NCI-H2196 (cell line): Measurements from ENCODE around the gene MCTP2.

Experiments
- DNase-seq: peaks from one replicate; lab custom pipeline; 2025; ENCODE audit not compliant: unreplicated experiment; lab: John Stamatoyannopoulos, UW

MCTP2 gene

DNA sequence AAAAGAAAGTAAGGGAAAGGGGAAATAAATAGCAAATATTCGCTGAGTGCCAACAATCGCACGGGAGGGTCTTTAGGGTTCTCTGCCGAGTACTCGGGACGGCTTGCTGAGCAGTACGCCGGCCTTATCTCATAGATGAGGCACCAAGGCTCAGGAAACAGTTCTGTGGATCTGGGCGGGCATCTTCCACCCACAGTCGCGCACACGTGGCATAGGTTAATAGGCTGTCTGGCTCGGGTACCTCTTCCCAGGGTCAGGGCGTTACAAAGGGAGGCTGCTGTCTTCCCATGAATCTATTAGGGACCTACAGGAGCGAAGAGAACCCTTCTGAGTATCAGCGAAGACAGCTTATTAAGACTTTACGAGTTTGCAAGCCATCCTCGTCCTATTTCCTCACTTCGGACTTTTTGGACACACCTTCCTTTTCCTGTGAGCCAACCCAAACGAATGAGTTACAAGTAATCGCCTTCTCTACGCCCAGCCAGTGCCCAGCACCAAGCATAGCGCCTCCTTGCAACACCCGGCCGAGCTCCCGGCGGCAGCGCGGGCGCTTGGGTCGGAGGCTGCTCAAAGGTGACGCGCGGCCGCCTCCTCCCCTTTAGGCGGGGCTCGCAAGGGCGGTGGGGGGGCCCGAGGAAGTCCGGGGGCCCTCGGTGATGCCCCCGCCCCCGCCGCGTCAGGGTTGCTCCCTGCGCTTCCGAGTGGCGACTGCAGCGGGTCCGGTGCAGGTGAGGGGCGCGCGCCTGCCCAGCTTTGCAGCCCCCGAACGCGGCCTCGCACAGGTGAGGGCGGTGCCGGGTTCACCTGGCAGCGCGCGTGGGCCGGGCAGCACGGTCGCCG lies at the start of gene MCTP2:
TSS of gene MCTP2 (plus strand) at position 679 of the 840 bp plus-strand sequence. CDS start 66,705 bp downstream, outside the sequence.
- no peak for DNase-seq

DNA sequence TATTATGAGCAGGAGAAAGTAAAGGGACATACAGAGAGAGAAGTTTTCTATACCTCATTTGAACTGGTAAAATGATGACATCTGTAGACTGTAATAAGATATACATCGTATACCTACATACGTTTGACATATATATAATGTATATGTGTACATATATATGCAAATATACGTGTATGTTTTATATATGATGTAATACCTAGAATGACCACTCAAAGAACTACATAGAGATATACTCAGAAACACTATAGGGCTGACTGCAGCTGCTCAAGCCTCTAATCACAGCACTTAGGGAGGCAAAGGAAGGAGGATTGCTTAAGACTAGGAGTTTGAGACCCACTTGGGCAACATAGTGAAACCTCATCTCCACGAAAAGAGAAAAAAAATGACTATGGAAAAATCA lies 48.5 kb upstream of the MCTP2 start:
- DNase-seq: no peak

DNA sequence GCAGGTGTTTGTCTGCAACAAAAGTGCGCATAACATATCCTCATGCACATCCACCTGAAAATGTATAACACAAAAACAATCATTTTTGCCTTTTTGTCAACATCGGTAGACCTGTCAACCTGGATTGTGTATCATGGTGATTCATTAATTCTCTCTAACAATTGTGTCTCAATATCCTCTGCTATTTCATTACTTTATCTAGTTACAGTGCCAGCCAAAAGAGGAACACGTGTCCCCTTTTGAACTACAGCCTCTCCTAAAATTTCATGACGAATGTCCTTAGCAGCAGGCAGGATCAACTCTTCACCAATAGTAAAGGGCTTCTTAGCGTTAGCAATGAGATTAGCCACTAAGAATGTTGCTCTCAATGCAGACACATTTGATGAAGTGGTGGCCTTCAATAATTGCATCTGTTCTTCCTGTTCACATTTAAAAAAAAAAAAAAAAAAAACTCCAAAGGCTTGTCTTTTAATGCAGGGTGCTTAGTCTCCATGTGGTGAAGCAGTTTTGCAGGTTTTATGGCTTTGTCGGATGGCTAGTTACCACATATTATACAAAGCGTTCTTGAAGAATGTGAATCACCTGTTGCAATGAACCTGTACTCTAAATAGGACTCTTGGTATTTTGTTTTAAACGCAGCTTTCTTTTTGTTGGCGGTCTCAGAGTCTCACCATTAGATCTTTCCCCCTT lies 45.7 kb upstream of the MCTP2 start:
- DNase-seq: no peak

DNA sequence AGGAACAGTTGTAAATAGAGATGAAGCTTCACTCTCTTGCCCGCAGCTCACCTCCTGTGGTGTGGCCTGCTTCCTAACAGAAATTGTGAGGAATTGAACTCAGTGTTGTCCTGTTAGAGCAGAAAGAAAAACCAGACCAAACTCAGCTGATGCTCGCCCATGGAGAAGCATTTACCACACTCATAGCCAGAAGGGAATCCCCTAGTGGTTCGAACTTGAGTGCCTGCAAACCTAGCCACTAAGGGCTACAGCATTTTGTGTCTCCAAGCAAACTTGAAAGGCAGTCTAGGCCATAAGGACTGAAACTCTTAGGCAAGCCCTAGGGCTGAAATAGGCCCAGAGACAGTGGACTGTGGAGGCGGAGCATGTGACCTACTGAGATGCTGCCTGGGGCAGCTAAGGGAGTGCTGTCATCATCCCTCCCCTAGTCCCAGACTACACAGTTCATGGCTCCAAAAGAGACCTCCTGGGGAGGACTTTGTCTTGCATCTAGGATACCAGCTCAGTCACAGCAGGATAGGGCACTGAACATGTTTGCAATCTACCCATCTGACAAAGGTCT lies 44.5 kb upstream of the MCTP2 start:
- DNase-seq: no peak

DNA sequence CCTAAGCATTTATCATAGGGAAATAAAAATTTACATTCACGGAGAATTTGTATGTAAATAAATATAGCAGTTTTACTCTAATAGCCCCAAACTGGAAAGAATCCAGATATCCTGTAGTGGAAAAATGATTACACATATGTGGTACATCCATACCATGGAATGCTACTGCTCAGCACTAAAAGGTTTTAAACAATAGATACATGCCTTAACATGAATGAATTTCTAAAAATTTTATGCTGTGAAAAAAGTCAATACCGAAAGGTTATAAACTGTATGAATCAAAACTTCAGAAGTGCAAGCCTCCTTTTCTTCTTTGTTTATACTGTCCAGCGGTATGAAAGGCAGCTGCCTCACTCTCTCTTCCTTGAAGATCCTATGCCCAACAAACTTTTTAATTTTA lies 37.5 kb upstream of the MCTP2 start:
- no peak for DNase-seq

- no peak for DNase-seq
These were observed 34.8 kb upstream of the MCTP2 start for GRCh38 chr15:94196531-94196930.

- DNase-seq: no peak
These were observed 32.7 kb upstream of the MCTP2 start for GRCh38 chr15:94198633-94199032.

- DNase-seq: no peak
These were observed 31.6 kb upstream of the MCTP2 start for GRCh38 chr15:94199725-94200124.

- DNase-seq: no peak
These were observed 28.1 kb upstream of the MCTP2 start for GRCh38 chr15:94203306-94203705.

DNA sequence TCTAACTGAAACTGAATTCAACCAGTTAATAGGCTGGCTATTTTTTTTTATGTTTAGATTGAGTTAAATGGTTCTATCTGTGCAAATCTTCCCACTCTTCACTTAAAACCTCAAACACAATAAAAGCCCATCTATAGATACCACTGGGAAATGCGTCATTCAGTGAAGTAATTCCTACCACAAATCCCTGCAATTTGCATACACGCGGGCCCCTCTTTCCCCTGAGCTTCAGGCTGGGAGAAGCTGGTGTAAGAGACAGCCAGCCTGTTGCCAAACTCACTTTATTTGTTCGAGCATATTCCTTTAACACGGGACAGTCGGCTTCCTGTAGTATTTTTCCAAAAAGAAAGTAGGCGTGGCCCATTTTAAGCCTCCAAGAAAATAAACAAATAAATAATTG lies 26.0 kb upstream of the MCTP2 start:
- no peak for DNase-seq

- DNase-seq: no peak
These were observed 24.7 kb upstream of the MCTP2 start for GRCh38 chr15:94206463-94207167.

DNA sequence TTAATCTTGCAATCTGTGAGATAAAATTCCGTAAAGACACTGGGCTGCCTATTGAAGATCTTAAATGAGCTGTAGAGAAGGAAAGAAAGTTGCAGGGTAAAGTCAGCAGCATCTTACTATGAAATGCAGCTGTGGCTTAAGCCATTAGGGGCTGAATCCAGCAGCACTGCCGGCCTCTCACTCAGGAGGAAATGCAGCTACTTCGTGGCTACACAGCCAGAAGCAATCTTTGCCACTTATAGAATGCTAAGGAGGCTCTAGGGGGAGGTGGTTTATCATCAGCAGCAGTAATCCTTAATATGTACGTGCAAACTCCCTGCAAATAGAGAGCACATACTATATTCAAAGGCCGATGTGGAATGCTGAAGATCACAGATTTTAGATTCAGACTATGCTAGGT lies 19.1 kb upstream of the MCTP2 start:
- DNase-seq: no peak

DNA sequence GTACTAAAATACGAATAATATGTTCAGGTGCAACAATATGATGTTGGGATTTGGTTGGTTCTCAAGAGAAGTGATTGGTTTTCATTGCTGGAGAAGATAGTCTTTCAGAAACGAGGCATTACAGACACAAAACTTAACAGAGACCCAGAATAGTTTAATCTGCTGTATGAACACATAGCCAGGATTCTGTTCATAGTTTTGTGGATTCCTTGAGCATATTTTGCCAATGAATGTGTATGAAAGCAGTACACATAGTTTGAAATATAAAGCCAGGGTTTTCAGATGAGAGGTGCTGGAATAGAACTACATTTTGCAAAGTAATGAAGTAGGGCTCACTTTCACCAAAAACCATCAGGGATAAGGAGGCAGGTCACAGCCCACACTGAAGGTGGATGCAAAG lies 5.7 kb upstream of the MCTP2 start:
- DNase-seq: no peak

DNA sequence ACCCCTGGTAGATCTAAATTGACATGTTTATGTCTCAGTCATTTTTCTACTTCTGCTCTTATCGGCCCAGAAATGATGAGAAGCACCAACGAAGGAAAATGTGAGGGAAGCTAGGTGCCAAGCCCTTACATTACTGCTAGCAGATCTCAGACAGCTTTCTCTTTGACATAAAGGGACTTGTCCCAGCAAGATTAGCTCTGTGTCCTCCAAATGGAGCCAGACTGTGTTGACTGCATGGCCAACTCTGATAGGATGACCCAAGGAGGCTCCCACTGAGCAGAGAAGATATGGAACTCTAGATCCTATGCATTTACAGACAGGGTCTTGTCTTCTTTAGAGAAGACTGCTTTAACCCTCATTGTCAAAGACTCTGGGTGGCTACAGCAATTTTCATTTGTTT lies 2.8 kb upstream of the MCTP2 start:
- DNase-seq: no peak

DNA sequence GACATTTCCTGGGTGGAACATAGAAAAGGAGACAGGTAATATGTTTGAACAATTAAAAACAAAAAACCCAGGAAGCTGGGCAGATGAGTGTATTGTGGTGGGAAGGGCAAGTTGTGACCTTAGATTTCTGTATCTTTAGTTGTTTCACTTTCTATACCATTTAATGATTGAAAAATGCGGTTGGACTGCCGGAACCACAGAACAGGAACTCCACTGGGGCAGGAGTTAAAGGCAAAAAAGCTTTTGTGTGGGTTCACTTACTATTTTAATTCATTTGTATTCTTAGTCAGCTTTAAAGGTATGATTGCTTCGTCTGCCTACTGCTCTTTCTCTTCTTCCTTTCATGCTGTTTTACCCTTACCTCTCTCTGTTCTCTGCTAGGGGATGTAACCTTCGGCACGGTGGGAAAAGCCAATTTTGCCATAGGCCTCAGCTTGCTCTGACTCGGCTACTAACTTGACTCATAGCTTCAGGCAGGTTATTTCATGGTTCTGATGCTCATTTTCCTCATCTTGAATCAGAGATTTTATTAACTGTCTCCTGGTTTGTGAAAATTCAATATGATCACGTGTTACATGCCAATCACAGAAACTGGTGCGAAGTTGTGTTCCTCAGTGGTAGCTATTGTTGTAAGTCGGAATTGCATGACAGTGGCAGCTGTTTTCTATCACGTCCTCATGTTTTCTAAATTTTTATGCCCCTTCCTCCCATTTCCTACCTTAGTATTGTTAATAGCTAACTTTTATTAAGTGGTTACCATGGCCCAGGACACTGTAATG lies 1.6 kb upstream of the MCTP2 start:
- no peak for DNase-seq

- DNase-seq: no peak
These were observed 904 bp upstream of the MCTP2 start for GRCh38 chr15:94230431-94230882.

- DNase-seq: no peak
These were observed 535 bp downstream of the MCTP2 start for GRCh38 chr15:94231723-94232468.

GRCh38 chr15:94233441-94233840 lies 2.1 kb downstream of the MCTP2 start:
- no peak for DNase-seq

DNA sequence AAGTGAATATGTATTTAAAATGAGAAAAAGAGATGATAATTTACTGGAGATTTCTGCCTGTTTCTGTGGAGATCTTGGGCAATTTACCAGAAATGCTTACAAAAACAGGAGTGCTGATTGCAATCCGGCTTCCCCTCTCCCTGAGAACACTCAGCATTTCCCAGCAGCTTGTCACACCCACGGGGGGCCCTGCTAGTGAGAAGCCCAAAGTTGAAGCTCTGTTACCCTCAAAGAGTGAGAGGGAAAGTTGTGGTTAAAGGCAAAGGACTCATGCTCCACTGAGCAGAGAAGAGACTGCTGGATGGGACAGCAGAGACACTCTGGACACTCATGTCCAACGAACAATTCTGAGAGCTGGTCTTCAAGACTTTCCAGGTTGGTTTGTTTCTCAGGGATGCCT lies 2.9 kb downstream of the MCTP2 start:
- no peak for DNase-seq

GRCh38 chr15:94235041-94235440 lies 3.7 kb downstream of the MCTP2 start:
- no peak for DNase-seq
